B cell (primary cell): ENCODE results near the gene DRAXIN.

Source experiments
- CTCF ChIP-seq: fragments of 200-600 bp; IDR thresholded peaks from one replicate; pipeline ENCODE4 v1.8.0; 2022; ENCODE audit warnings: antibody characterized with exemption, mild to moderate bottlenecking
- EZH2 ChIP-seq: IDR thresholded peaks from 2 replicates; pipeline ENCODE4 v1.6.1; 2012; ENCODE audit warnings: borderline replicate concordance, low read depth, mild to moderate bottlenecking, moderate library complexity, low read length; ENCODE audit not compliant: insufficient read depth, poor library complexity, severe bottlenecking

DNA sequence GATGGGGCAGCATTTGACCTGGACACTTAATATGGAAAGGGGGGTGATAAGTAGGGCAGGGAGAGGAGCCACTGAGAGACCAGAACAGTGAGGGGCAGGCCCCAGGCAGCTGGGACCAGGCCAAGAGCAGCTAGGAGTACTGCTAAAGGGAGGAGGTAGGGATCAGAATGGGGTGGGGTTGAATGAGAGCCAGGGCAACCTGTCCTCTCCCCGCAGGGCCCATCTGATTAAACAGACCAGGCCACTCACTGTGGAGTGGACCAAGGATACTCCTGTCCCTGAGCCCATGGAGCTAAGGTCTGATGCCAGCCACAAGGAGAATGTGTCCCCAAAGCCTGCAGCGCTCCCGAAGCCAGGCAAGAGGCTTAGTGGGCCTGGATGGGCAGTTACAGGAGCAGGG is 72.6 kb downstream of the DRAXIN start:
- TF ChIP-seq CTCF (no peak), EZH2 (no peak)
